ENCODE data around the gene ROR1.

DNA sequence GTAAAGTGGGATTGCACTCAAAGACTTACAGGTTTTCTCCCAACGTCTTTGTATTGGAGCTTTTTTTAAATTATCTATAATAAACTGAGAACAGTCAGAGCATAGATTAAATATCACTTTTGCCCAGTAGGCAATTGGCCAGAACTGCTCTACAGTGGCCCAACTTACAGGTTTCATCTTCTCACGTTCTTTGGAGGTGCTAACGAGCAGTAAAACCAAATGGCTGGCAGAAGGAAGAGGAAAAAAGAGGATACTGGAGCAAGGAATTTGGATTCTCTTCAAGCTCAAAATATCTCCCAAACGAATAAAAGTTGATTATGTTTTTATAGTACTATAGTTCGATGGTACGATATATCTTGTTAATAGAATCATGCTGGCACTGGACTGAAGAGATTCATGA lies 201.1 kb downstream of the ROR1 start:
- TF ChIP-seq, protein P1, sequence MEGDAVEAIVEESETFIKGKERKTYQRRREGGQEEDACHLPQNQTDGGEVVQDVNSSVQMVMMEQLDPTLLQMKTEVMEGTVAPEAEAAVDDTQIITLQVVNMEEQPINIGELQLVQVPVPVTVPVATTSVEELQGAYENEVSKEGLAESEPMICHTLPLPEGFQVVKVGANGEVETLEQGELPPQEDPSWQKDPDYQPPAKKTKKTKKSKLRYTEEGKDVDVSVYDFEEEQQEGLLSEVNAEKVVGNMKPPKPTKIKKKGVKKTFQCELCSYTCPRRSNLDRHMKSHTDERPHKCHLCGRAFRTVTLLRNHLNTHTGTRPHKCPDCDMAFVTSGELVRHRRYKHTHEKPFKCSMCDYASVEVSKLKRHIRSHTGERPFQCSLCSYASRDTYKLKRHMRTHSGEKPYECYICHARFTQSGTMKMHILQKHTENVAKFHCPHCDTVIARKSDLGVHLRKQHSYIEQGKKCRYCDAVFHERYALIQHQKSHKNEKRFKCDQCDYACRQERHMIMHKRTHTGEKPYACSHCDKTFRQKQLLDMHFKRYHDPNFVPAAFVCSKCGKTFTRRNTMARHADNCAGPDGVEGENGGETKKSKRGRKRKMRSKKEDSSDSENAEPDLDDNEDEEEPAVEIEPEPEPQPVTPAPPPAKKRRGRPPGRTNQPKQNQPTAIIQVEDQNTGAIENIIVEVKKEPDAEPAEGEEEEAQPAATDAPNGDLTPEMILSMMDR (IDR thresholded peaks at IDR 0.05): no peak
- TF ChIP-seq POLR2A (IDR thresholded peaks at IDR 0.05): no peak

Measured in thyroid gland (tissue), 4 donors.